Activated T-helper 2 cell treated with anti-CD3 and anti-CD28 coated beads, Interferon-gamma antibody, Interleukin-2, Interleukin-4, amounts not matched to agents 10 μg/mL and 5 μg/mL and 100 μg/mL, durations not matched to agents 14 hours and 24 hours and 36 hours (primary cell): ENCODE measurements around the gene FCRLA. TPM values are rescaled to one million over a fixed set of nuclear protein-coding genes. Genes with fewer than 3 reads are reported as not detected.
A peak's percentile ranks its signal among the peaks of the same experiment; 100 is the strongest.
"Not testable (repeated sequence)": the region's sequence is repeated elsewhere in the genome, so short reads cannot be mapped to it uniquely, and the experiment has no call there.

Source experiments
- DNase-seq: peaks from one replicate; pipeline ENCODE4 v3.0.0; 2021; ENCODE audit warnings: low spot score
- H3K27ac Mint-ChIP-seq: one replicate; pipeline ENCODE4 v1.8.0; 2021; ENCODE audit warnings: mixed read lengths
- H3K27me3 Mint-ChIP-seq: one replicate; pipeline ENCODE4 v1.8.0; 2021; ENCODE audit warnings: low read depth, mixed read lengths
- H3K36me3 Mint-ChIP-seq: one replicate; pipeline ENCODE4 v1.8.0; 2021; ENCODE audit warnings: low read depth, mixed read lengths
- H3K4me1 Mint-ChIP-seq: one replicate; pipeline ENCODE4 v1.8.0; 2021; ENCODE audit warnings: low read depth, mixed read lengths
- H3K4me3 Mint-ChIP-seq: one replicate; pipeline ENCODE4 v1.8.0; 2021; ENCODE audit warnings: low read depth, mild to moderate bottlenecking, moderate library complexity, mixed read lengths
- H3K9me3 Mint-ChIP-seq: one replicate; pipeline ENCODE4 v1.8.0; 2021; ENCODE audit warnings: mixed read lengths
- intact Hi-C: fragments of 100-400 bp; cut with micrococcal nuclease; formaldehyde crosslinking; loops from one replicate; pipeline ENCODE4 v1.15.1; 2023
- total RNA-seq: library from RNA; stranded (reverse); gene quantifications from 2 replicates; pipeline ENCODE4 v1.2.3, GENCODE V29; 2022

The FCRLA gene
- total RNA-seq, 1 donor from 2014 or later, result not detected

- H3K4me1 Mint-ChIP-seq, result peaks cover 20% of the 10 kb centered on the region
- H3K36me3 Mint-ChIP-seq, result no peaks in the 10 kb centered on the region
- no peak for DNase-seq
- intact Hi-C loops, result no loop called here
- H3K27ac Mint-ChIP-seq, result no peak overlapping the region
- no peaks in the 10 kb centered on the region for H3K9me3 Mint-ChIP-seq
- H3K27me3 Mint-ChIP-seq, result peaks cover 67% of the 10 kb centered on the region
- H3K4me3 Mint-ChIP-seq, result no peak overlapping the region
Observed at GRCh38 chr1:161720422-161720821, 13.4 kb downstream of the FCRLA start.

- Mint-ChIP-seq H3K4me3 (no peak within 1 kb of the TSS), H3K9me3 (no peaks in the 10 kb centered on the region), H3K4me1 (peaks cover 27% of the 10 kb centered on the region), H3K27ac (no peak within 1 kb of the TSS), H3K27me3 (peaks cover 67% of the 10 kb centered on the region), H3K36me3 (no peaks in the 10 kb centered on the region)
- DNase-seq, result no peak
- intact Hi-C loops, result no loop called here
Observed at GRCh38 chr1:161720956-161721737, 14.1 kb downstream of the FCRLA start, which contains the start of gene FCRLB. Gene FCRLB (plus strand): TSS chr1:161721544. CDS start chr1:161722673, 1,129 bp downstream.

- H3K27me3 Mint-ChIP-seq, result peaks cover 64% of the 10 kb centered on the region
- H3K9me3 Mint-ChIP-seq, result no peaks in the 10 kb centered on the region
- intact Hi-C loops, result no loop called here
Observed at GRCh38 chr1:161721738-161722343, 14.8 kb downstream of the FCRLA start.

GRCh38 chr1:161722406-161722805, 15.4 kb downstream of the FCRLA start:
- Mint-ChIP-seq H3K4me3 (no peak overlapping the region), H3K27ac (no peak overlapping the region), H3K9me3 (no peaks in the 10 kb centered on the region), H3K4me1 (peaks cover 27% of the 10 kb centered on the region), H3K36me3 (no peaks in the 10 kb centered on the region), H3K27me3 (peaks cover 59% of the 10 kb centered on the region)
- DNase-seq, result no peak
- intact Hi-C loops, result no loop called here

More at GRCh38 chr1:161721738-161722343, 14.8 kb downstream of the FCRLA start:
- no peak overlapping the region for H3K4me3 Mint-ChIP-seq
- no peak overlapping the region for H3K27ac Mint-ChIP-seq
- H3K4me1 Mint-ChIP-seq, result peaks cover 27% of the 10 kb centered on the region
- no peak for DNase-seq
- H3K36me3 Mint-ChIP-seq, result no peaks in the 10 kb centered on the region

GRCh38 chr1:161723459-161724141, 16.6 kb downstream of the FCRLA start:
- no peak overlapping the region for H3K4me3 Mint-ChIP-seq
- DNase-seq, result no peak
- intact Hi-C loops, result no loop called here
- peaks cover 59% of the 10 kb centered on the region for H3K27me3 Mint-ChIP-seq
- H3K4me1 Mint-ChIP-seq, result peaks cover 34% of the 10 kb centered on the region
- H3K36me3 Mint-ChIP-seq, result no peaks in the 10 kb centered on the region
- H3K9me3 Mint-ChIP-seq, result no peaks in the 10 kb centered on the region
- H3K27ac Mint-ChIP-seq, result no peak overlapping the region

- DNase-seq, intact Hi-C loops, H3K27ac Mint-ChIP-seq, H3K9me3 Mint-ChIP-seq, H3K36me3 Mint-ChIP-seq: not testable (repeated sequence)
- Mint-ChIP-seq H3K4me3 (peak overlapping the region; percentile 85), H3K27me3 (peaks cover 53% of the 10 kb centered on the region), H3K4me1 (peaks cover 43% of the 10 kb centered on the region)
Observed at GRCh38 chr1:161725258-161725907, 18.4 kb downstream of the FCRLA start.

- intact Hi-C loops, result loop anchor here (2.0 kb wide), 1 partner anchor 15 kb away; no protein-coding TSS in a partner anchor
- Mint-ChIP-seq H3K4me1 (peaks cover 49% of the 10 kb centered on the region), H3K27ac (no peak overlapping the region), H3K9me3 (no peaks in the 10 kb centered on the region), H3K27me3 (peaks cover 48% of the 10 kb centered on the region), H3K4me3 (peak overlapping the region; percentile 85), H3K36me3 (no peaks in the 10 kb centered on the region)
- DNase-seq, result peak; percentile 30
Observed at GRCh38 chr1:161725908-161726472, 19.0 kb downstream of the FCRLA start.

GRCh38 chr1:161726473-161727255, 19.6 kb downstream of the FCRLA start:
- peaks cover 54% of the 10 kb centered on the region for H3K4me1 Mint-ChIP-seq
- intact Hi-C loops, result loop anchor here (1.0 to 2.0 kb wide), 2 partner anchors 14 to 18 kb away; no protein-coding TSS in a partner anchor
- H3K27ac Mint-ChIP-seq, result peak overlapping the region; percentile 19
- no peaks in the 10 kb centered on the region for H3K36me3 Mint-ChIP-seq
- peak; percentile 66 for DNase-seq
- peaks cover 49% of the 10 kb centered on the region for H3K27me3 Mint-ChIP-seq
- H3K4me3 Mint-ChIP-seq, result peak overlapping the region; percentile 85
- H3K9me3 Mint-ChIP-seq, result no peaks in the 10 kb centered on the region

GRCh38 chr1:161727256-161727924, 20.4 kb downstream of the FCRLA start:
- Mint-ChIP-seq H3K9me3 (no peaks in the 10 kb centered on the region), H3K27me3 (peaks cover 50% of the 10 kb centered on the region), H3K36me3 (no peaks in the 10 kb centered on the region), H3K4me3 (peak overlapping the region; percentile 85), H3K4me1 (peaks cover 48% of the 10 kb centered on the region), H3K27ac (peak overlapping the region; percentile 80)
- DNase-seq, result peak; percentile 52
- intact Hi-C loops, result loop anchor here (1.0 to 2.0 kb wide), 2 partner anchors 13 to 17 kb away; no protein-coding TSS in a partner anchor

- Mint-ChIP-seq H3K27ac (no peak overlapping the region), H3K36me3 (no peaks in the 10 kb centered on the region), H3K4me3 (no peak overlapping the region), H3K9me3 (no peaks in the 10 kb centered on the region), H3K27me3 (peaks cover 47% of the 10 kb centered on the region), H3K4me1 (peaks cover 47% of the 10 kb centered on the region)
- intact Hi-C loops, result no loop called here
- no peak for DNase-seq
Observed at GRCh38 chr1:161728376-161729226, 21.6 kb downstream of the FCRLA start.
